WERI-Rb-1 (cell line): ENCODE measurements around the gene PSMA5.
"Not testable (repeated sequence)": the region's sequence is repeated elsewhere in the genome, so short reads cannot be mapped to it uniquely, and the experiment has no call there.

Experiments
- DNase-seq: peaks from one replicate; pipeline ENCODE4 v3.0.0-alpha.2; 2020
- H3K27ac ChIP-seq: fragments of 250-450 bp; sonication (Bioruptor Pico); 2 replicates; pipeline ENCODE4 v1.5.1; 2020; ENCODE audit warnings: mild to moderate bottlenecking, moderate library complexity
- H3K27me3 ChIP-seq: fragments of 250-450 bp; sonication (Bioruptor Pico); 2 replicates; pipeline ENCODE4 v1.5.1; 2021; ENCODE audit warnings: mild to moderate bottlenecking, low read depth, moderate library complexity; ENCODE audit not compliant: insufficient read depth, severe bottlenecking
- H3K36me3 ChIP-seq: fragments of 250-450 bp; sonication (Bioruptor Pico); 2 replicates; pipeline ENCODE4 v1.5.1; 2020; ENCODE audit warnings: mild to moderate bottlenecking, moderate library complexity
- H3K4me3 ChIP-seq: 2 replicates; pipeline ENCODE4 v1.5.1; 2011; ENCODE audit warnings: low read depth, mild to moderate bottlenecking, control low read depth, low read length
- H3K9me3 ChIP-seq: fragments of 250-450 bp; sonication (Bioruptor Pico); 2 replicates; pipeline ENCODE4 v1.5.1; 2021; ENCODE audit warnings: mild to moderate bottlenecking, moderate library complexity; ENCODE audit not compliant: severe bottlenecking
- CTCF ChIP-seq: IDR thresholded peaks from 2 replicates; pipeline ENCODE4 v1.5.1; 2011; ENCODE audit warnings: low read depth, mild to moderate bottlenecking, control low read depth, inconsistent platforms, low read length

PSMA5 gene

GRCh38 chr1:109381573-109381972 is 44.7 kb downstream of the PSMA5 start:
- Histone ChIP-seq H3K36me3 (no peaks in the 10 kb centered on the region; the same call in none of the 2 replicates), H3K27ac (no peak overlapping the region), H3K27me3 (no peaks in the 10 kb centered on the region), H3K4me3 (no peak overlapping the region), H3K9me3 (no peaks in the 10 kb centered on the region)
- TF ChIP-seq CTCF, result no peak
- DNase-seq, result no peak

- Histone ChIP-seq H3K36me3 (no peaks in the 10 kb centered on the region; the same call in none of the 2 replicates), H3K27ac (no peak overlapping the region), H3K27me3 (no peaks in the 10 kb centered on the region), H3K9me3 (no peaks in the 10 kb centered on the region), H3K4me3 (no peak overlapping the region)
- no peak for TF ChIP-seq CTCF
- DNase-seq, result no peak
These were observed 46.3 kb downstream of the PSMA5 start for GRCh38 chr1:109379907-109380306.

DNA sequence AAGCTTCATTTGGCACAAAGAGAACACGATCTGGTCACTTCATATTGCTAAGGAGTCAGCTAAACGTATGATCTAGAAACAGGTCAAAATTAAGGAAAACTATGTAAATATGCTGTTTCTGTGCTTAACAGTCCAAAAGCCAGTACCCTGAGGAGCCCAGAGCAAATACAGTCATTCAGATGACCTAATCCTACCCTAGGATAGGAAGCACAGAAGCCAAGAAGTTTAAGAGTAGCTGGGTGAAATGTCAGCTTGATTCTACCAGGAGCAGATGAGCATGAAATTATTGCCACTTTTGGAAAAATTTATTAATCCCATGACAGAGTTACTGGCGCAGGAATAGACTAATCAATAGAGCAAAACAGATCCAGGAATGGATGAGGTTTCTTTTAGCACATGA is 46.8 kb downstream of the PSMA5 start:
- no peaks in the 10 kb centered on the region; the same call in 1 of the 2 replicates for H3K36me3 ChIP-seq
- TF ChIP-seq CTCF, result no peak
- H3K9me3 ChIP-seq, result no peaks in the 10 kb centered on the region
- H3K4me3 ChIP-seq, result no peak overlapping the region
- H3K27me3 ChIP-seq, result no peaks in the 10 kb centered on the region
- no peak for DNase-seq
- H3K27ac ChIP-seq, result no peak overlapping the region

GRCh38 chr1:109377698-109378097 is 48.5 kb downstream of the PSMA5 start:
- no peak for TF ChIP-seq CTCF
- H3K4me3 ChIP-seq, result no peak overlapping the region
- DNase-seq, result no peak
- H3K27ac ChIP-seq, result no peak overlapping the region
- H3K27me3 ChIP-seq, result no peaks in the 10 kb centered on the region
- no peaks in the 10 kb centered on the region for H3K9me3 ChIP-seq
- no peaks in the 10 kb centered on the region; the same call in 1 of the 2 replicates for H3K36me3 ChIP-seq

GRCh38 chr1:109373696-109374095 is 52.6 kb downstream of the PSMA5 start:
- H3K27me3 ChIP-seq, H3K4me3 ChIP-seq, H3K27ac ChIP-seq, DNase-seq, H3K36me3 ChIP-seq, H3K9me3 ChIP-seq: not testable (repeated sequence)

DNA sequence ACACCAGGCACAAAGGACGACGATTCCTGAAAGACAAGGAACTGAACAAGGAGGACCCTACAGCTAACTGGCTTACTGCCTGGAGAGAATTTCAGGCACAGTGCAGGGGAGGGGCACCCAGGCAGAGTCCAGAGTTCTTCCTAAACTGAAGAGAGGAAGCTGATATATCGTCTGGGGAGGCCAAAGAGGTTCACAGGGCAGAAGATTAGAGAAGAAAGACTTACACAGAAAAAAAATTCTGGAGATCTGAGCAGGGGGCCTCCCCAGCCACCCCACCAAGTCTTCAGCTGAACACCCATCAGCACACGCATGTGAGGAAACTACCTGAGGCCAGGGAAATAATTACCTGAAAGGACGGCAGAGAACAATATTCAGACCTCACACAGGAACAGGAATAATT is 53.1 kb downstream of the PSMA5 start:
- Histone ChIP-seq H3K36me3 (peaks cover 3% of the 10 kb centered on the region; the same call in 1 of the 2 replicates), H3K27me3 (no peaks in the 10 kb centered on the region), H3K27ac (no peak overlapping the region), H3K4me3 (no peak overlapping the region), H3K9me3 (no peaks in the 10 kb centered on the region)
- DNase-seq, result no peak
- TF ChIP-seq CTCF, result no peak
